MM.1S (cell line): ENCODE results near the gene TMEM92.

ENCODE experiments used
- EZH2 ChIP-seq: fragments of 300-600 bp; sonication (generic); optimal IDR thresholded peaks from 2 replicates; pipeline ENCODE3; 2017; ENCODE audit warnings: low read depth, mild to moderate bottlenecking, antibody characterized with exemption, low read length, mixed read lengths
- EZH2phosphoT487 ChIP-seq: fragments of 300-600 bp; sonication (generic); IDR thresholded peaks from 2 replicates; pipeline ENCODE4 v1.6.1; 2018; ENCODE audit warnings: antibody characterized with exemption, low read length
- TF ChIP-seq, protein P1 (sequence below): fragments of 300-600 bp; sonication (generic); IDR thresholded peaks from 2 replicates; pipeline ENCODE4 v1.5.1; 2016; ENCODE audit warnings: antibody characterized with exemption, low read length, mixed read lengths

DNA sequence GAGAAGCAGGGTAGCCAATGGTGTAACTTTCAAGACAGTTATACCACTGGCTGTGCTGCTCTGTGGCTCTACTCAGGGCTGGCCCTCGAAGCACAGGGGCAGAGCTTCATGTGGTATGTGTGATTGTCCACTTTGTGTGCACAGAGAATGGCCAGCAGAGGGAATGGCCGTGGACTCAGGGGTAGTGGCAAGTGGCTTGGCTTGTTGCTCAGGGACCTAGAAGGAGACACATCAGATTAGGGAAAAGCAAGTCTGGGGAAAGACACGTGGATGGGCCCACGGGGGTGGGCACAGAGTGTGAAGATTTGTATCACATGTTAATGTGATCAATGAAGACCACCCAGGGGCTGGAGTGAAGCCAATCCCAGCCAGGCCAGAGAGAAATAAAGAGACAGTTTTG is 51.6 kb downstream of the TMEM92 start:
- TF ChIP-seq, protein P1, sequence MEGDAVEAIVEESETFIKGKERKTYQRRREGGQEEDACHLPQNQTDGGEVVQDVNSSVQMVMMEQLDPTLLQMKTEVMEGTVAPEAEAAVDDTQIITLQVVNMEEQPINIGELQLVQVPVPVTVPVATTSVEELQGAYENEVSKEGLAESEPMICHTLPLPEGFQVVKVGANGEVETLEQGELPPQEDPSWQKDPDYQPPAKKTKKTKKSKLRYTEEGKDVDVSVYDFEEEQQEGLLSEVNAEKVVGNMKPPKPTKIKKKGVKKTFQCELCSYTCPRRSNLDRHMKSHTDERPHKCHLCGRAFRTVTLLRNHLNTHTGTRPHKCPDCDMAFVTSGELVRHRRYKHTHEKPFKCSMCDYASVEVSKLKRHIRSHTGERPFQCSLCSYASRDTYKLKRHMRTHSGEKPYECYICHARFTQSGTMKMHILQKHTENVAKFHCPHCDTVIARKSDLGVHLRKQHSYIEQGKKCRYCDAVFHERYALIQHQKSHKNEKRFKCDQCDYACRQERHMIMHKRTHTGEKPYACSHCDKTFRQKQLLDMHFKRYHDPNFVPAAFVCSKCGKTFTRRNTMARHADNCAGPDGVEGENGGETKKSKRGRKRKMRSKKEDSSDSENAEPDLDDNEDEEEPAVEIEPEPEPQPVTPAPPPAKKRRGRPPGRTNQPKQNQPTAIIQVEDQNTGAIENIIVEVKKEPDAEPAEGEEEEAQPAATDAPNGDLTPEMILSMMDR = no peak
- TF ChIP-seq EZH2 (no peak), EZH2phosphoT487 (no peak)
